ENCODE measurements around the gene AOX1.
"Not testable (repeated sequence)": the region's sequence is repeated elsewhere in the genome, so short reads cannot be mapped to it uniquely, and the experiment has no call there.

Gene AOX1

GRCh38 chr2:200700856-200701255 lies 115.0 kb downstream of the AOX1 start:
- no peak for DNase-seq (ENCODE audit: low read depth in 2 of 2)

- no peak for DNase-seq (ENCODE audit: low read depth in 2 of 2)
Observed at GRCh38 chr2:200702044-200702443, 116.2 kb downstream of the AOX1 start.

- DNase-seq (ENCODE audit: low read depth in 2 of 2) = peak; percentile 52 to 55
Observed at GRCh38 chr2:200702646-200703118, 116.9 kb downstream of the AOX1 start.

- DNase-seq (ENCODE audit: low read depth in 2 of 2) = peak in 1 of 2 donors; percentile 11
Observed at GRCh38 chr2:200703127-200703925, 117.5 kb downstream of the AOX1 start.

- no peak for DNase-seq (ENCODE audit: low read depth in 2 of 2)
Observed at GRCh38 chr2:200703926-200704637, 118.3 kb downstream of the AOX1 start.

GRCh38 chr2:200705305-200706041 lies 119.7 kb downstream of the AOX1 start:
- no peak for DNase-seq (ENCODE audit: low read depth in 2 of 2)

GRCh38 chr2:200708943-200709342 lies 123.1 kb downstream of the AOX1 start:
- DNase-seq (ENCODE audit: low read depth in 2 of 2) = no peak

GRCh38 chr2:200713003-200713703 lies 127.3 kb downstream of the AOX1 start:
- peak; percentile 90 to 92 for DNase-seq (ENCODE audit: low read depth in 2 of 2)

GRCh38 chr2:200713704-200714064 lies 127.9 kb downstream of the AOX1 start:
- no peak for DNase-seq (ENCODE audit: low read depth in 2 of 2)

- DNase-seq (ENCODE audit: low read depth in 2 of 2) = not testable (repeated sequence)
Observed at GRCh38 chr2:200715014-200715413, 129.2 kb downstream of the AOX1 start.

- no peak for DNase-seq (ENCODE audit: low read depth in 2 of 2)
Observed at GRCh38 chr2:200716386-200716785, 130.6 kb downstream of the AOX1 start.
